Measurements from ENCODE around the gene PABPN1L.
A peak's percentile ranks its signal among the peaks of the same experiment; 100 is the strongest.

PABPN1L gene

DNA sequence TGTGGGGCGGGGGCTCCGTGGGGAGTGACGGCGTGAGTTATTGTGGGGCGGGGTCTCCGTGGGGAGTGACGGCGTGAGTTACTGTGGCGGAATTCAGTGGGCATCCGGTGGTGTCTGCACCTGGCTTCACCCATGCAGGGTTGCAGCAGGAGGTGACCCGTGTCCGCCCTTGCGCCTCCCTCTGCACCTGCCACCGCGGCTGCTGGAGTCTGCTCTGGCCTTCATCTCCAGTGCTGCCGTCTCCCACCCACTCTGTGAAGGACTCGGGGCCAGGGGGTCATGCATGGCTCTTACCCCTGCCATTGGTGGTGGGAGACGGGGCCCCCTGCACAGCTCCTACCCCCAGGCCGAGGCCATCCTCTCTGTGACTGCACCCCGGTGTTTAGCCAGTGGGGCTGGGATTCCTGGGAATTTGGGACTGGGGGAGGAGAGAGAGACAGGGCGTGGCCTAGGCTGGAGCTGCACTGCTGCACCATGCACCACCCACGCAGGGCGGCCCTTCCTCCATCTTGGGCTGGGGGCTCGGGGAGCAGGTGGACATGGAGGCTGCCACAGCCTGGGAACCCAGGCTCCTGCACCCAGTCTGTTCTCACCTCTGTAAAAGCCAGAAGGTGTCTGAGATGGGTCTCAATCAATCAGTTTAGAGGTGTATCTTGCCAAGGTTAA lies 1.3 kb upstream of the PABPN1L start:
- no peak for DNase-seq

- no peak for DNase-seq
These were observed 718 bp downstream of the PABPN1L start for GRCh38 chr16:88865742-88866141.

- DNase-seq: no peak
These were observed 1.1 kb downstream of the PABPN1L start for GRCh38 chr16:88865310-88865709.

- no peak for DNase-seq
These were observed 1.9 kb downstream of the PABPN1L start for GRCh38 chr16:88864521-88864920.

DNA sequence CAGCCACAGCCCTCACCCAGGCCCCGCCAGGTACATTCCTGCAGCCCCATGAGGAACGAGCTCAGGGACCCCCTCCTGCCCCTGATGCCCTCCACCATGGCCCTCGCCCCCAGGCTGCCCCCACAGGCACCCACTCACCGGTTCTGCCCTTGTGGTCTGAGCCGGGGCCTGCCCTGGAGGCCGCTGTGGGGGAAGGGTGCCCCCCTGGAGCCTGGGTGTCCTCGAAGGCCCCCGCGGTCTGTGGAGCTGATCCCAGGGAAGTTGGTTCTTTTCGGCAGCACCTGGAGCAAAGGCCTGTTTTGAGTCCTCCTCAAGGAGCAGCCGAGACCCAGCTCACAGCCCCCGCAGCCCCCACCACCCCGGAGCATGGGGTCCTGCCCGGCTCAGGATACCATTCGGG lies 2.4 kb downstream of the PABPN1L start:
- no peak for DNase-seq

DNA sequence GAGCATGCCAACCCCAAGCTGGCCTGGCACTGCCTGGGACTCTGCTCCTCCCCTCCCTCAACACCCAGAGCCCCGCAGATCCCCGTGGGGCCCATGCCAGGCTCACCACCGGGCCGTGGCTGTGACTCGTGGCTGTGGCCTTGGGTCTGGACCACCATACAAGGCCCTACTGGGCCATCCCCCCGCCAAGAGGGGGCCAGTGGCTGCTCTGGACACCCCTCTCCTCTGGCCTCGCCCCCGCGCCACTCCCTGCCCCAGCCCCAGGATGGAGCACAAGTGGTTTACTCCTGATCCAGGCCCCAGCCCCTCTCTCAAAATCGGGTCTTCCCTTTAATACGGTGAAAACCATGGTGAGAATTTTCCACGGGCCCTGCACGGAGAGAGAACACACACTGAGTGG lies 3.0 kb downstream of the PABPN1L start:
- DNase-seq: no peak

DNA sequence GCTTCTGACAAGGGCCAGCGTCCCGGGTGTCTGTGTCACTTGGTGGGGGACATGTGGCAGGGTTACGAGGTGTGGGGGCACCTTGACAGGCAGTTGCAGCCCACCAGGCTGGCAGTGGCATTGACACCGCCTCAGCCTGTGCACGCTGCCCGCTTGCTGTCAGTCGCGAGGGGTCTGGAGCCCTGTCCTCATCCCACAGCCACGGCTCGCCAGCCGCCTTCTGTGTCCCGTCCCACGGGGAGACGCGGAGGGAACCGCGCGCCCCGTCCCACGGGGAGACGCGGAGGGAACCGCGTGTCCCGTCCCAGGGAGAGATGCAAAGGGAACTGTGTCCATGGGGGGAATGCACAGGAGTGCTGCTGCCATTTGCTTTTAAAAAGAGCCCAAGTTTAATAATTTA lies 3.5 kb downstream of the PABPN1L start:
- DNase-seq: no peak

- DNase-seq: no peak
These were observed 5.1 kb downstream of the PABPN1L start for GRCh38 chr16:88861359-88861758.

DNA sequence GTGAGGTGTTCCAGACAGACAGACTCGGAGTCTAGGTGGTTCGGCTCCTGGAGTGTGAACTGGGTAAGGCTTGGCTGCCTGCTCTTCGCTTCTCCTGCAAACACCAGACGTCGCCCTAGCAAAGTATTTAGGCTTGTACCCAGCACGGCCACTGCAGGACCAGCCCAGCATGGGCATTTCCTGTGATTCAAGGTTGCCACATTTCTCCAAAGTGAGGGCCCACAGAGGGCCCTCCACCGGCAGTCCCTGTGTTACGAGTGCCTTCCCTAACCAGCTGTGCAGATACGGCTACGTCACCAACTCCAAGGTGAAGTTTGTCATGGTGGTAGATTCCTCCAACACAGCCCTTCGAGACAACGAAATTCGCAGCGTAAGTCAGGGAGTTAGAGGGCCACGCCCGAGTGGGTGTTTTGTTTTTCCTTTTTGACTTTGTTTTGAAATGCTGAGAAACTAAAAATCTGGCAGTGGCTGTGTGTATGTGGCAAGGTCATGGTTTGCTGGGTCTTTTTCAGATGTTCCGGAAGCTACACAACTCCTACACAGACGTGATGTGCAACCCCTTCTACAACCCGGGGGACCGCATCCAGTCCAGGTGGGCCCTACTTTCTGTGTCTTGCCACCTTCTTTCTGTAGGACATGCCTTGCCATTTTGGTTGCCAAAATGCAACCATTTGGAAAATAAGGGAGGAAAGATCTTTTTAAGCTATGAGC lies 6.9 kb downstream of the PABPN1L start:
- DNase-seq: no peak

GRCh38 chr16:88857728-88858339 lies 8.6 kb downstream of the PABPN1L start:
- DNase-seq: peak; percentile 74

DNA sequence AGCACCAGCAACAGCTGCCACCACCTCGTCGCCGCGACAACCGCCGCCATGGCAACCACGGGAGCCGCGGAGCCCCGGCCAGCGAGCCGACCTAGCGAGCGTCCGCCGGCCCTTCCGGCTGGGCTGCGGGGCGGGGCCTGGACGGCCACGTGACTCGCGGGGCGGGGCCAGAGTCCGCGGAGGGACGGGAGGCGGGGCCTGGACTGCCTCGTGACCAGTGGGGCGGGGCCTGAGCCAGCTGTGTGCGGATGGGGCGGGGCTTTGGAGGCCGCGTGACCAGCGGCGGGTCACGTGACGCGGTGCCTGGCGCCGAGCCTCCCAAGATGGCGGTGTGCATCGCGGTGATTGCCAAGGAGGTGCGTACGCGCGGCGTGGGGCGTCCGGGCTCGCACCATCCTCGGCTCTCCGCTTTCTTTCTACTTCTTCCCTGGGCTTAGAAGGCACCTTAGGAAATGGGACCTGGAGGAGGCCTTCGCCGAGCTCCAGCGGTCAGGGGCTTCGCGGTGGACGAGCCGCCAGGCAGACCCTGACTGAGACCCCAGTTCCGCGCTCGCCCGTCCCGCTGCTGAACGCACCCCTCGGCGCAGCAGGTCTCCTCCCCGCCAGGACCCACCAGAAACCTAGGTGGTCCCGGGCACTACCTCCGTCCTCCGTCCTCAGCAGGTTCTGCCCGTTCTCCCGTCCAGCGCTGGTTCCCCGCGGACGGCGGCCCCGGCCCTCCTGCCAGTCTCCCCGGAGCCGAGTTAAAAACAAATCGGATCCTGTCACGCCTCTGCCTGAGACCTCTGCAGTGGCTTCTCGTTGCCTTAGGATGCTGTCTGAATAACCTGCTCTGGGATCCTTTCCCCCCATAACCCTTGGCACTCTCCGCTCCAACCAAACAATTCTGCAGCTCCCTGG lies 9.4 kb downstream of the PABPN1L start, which contains the start of the genes GALNS and TRAPPC2L:
Gene GALNS (minus strand): TSS at position 120 of the 900 bp plus-strand sequence. CDS start 70 bp downstream, at position 50.
Gene TRAPPC2L (plus strand): TSS at position 300 of the 900 bp plus-strand sequence. CDS start 24 bp downstream, at position 324.
- peak; percentile 97 for DNase-seq

DNA sequence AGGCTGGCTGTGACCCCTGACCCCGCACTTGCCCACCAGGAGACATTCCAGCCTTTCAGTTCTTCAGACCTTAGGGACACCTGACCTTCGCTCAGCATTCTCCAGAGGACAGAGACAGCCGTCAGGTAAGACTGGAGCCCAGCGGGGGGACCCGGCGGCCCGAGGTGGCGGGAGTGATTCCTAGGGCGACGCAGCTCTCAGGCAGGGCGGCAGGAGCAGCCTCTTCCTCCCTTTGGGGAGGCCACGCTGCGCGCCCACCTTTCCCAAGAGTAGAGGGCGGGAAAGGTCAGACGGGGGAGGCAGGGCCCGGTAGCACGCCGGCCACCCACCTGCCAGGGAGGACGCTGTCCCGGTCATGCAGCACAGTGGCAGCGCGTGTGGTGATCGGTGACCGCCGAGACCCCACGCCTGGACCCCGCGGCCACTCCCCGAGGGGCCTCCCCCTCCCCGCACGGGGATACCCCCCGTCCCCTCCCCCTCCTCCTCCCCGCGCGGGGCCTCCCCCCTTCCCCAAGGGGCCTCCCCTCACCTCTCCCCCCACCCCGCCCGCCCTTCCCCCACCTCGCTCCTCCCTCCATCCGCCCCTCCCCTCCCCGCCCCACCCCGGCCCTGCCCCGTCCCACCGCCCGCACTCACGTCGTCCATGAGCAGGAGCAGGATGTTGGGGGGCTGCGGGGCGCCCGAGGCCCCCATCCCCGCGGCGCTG lies 10.2 kb downstream of the PABPN1L start:
- DNase-seq: no peak

DNA sequence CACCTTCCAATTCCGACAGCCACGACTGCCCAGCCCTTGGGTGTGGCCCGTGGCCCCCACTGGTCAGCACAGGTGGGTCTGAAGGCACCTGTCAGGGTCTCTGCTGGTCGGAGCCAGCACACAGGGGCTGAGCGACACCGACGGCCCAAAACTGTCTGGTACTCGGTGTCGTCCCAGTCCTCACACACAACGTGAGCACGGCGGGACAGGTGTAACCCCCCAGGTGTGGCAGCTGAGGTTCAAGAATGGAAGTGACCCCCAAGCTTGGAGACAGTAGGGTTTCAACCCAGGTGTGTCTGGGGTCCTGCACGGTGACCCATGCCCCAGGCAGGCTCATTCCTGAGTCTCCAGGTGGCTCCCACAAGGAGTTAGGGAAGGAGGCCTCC lies 10.7 kb downstream of the PABPN1L start:
- DNase-seq: no peak

DNA sequence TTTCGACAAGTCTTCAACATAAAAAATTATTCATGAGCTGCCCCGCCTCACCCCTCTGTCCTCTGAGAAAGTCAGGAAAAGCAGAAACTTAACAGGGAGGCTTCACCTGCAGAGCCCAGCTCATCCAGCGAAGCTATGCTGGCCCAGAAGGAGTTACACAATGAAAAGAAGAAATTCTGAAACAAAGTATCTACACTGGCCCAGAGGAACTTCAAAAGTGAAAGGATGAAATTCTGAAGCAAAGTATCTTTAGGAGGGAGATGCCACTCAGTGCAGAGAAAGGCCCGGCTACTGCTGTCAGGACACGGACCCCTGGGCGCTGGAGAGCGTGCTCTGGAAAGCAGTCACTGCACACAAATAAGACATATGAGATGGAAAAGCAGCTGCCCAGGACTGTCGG lies 11.3 kb downstream of the PABPN1L start:
- no peak for DNase-seq

DNA sequence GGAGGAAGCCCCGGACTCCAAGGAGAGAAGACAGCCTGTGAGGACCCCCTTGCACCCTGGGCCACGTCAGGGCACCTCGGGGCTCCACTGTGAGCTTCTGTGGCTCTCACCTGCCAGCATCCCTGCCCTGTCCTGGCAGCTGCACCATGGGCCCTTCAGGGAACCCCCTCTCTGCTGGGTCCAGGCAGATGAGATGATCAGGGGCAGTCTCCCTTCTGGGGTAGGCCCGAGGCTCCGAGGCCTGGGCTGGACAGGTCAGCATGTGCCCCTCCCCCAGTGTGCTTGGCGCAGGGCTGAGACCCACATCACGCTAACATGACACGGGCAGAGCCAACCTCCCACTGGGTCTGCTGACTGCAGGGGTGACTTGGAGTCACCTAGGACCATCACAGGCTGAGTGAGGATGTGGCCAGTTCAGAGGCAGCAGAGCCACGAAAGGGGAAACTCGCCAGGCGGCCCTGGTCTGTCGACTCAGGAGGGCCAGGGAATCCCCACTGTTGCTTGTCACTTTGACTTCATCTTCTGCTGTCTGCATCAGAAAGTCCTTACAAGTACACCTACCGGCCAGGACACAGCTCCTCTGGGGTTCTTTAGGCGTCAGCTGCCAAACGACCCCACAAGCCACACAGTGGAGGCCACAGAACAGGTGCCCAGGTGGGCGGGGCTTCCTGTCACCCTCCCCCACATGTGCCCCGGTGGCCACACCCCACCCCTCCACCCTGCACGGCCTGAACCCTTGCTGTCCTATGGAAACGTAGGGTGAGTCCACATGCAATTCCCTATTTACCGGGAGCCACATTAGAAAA lies 12.0 kb downstream of the PABPN1L start:
- peak; percentile 60 for DNase-seq

DNA sequence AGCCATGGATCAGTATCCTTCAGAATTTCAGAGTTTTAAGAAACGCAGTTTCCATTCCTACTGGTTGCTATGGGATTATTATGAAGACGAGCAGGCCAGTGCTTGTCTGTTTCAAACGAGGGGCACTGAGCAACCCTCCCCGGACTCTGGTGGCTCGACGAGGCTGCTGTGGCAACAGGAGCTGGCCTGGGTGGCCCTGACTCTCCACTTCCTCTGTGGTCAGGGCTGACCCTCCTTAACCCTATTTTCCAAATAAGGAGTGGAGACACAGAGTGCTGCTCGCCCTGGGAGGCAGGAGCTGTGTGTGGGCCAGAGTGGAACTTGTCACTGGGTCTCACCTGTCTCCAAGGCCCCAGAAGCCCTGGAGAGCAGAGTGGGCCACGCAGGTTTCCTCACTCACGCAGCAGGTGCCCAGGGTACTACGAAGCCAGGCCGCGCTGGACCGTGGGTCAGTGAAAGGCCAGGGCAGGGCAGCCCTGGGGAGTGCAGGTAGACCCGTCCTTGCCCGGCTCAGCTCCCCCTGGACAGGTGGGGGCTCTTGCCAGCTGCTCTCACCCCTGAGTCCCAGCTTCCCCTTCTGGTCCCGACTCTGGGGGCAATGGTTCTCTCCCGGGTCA lies 13.0 kb downstream of the PABPN1L start:
- no peak for DNase-seq

GRCh38 chr16:88851616-88852015 lies 14.8 kb downstream of the PABPN1L start:
- no peak for DNase-seq

DNA sequence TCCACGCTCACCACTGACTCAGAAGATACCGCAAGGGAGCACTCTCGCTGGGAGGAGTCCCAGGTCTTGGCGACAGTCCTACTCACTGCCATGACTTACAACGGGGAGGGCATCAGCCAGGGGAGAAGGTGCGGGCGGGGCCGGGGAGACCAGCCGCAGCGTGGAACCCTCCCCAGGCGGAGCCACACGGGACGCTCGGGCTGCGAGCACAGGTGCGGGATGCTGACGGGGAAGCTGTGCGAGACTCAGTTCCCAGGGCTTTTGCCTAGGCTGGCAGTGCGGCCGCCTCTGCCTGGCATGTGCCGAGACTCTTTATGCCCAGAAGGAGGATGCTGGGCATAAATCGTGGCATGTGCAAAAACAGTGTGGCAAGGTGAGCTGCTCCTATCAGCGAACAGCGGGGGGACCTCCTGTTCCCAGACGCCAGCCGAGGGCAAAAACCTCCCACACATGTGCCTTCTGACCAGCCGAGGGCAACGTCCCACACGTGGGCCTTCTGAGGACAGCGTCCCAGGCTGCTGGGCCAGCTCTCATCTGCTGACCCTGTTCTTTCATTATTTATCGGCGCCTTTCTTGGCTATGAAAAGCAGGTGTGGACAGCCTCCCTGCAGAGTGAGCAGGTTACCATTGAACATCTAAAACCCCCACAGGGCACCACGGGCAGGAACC lies 15.8 kb downstream of the PABPN1L start:
- no peak for DNase-seq

DNA sequence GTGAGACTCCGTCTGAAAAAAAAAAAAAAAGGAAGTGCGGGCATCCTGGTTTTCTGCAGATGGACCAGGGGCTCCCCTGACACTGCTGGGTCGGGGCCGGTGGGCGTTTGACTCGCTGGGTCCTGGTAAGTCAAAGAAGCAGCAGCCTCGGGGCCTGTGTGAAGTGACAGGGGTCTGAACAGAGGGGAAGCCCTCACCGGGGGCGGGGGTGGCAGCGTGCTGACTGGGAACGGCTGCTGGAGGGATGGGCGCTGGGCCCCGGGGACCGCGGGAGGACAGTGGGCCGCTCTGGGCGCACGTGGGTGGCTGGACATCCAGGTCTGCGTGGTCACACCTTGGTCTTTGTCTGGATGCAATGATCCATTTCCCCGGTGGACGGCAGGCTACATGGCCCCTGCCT lies 17.9 kb downstream of the PABPN1L start:
- no peak for DNase-seq

DNA sequence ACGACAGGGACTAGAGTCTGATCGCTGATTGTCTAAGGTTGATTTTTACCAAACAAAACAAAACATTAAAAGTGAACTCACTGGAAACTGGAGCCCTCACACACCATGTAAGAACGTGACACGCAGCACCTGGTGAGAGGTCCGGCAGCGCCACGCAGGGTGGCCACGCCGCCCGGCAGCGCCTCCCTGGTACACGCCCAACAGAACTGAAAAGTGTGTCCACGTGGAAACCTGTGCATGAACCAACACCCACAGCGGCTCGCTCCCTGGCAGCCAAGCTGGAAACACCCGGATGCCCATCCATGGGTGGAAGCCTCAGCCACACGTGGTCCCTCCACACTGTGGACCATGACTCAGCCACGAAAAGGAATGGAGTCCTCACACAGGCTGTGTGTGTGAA lies 18.8 kb downstream of the PABPN1L start:
- no peak for DNase-seq

All from CD4-positive, alpha-beta T cell treated with Interferon gamma for 1 hour (primary cell).